H1 (cell line): ENCODE measurements around the gene BRME1. TPM values are rescaled to one million over a fixed set of nuclear protein-coding genes. Genes with fewer than 3 reads are reported as not detected.
A peak's percentile ranks its signal among the peaks of the same experiment; 100 is the strongest.

ENCODE experiments used
- CTCF ChIA-PET: fragments of 300-600 bp; sonication (Branson Sonifier 250); formaldehyde crosslinking; loops from one replicate; lab custom pipeline; 2021; ENCODE audit not compliant: partially characterized antibody; lab: Charles Lee
- POLR2A ChIA-PET: fragments of 300-600 bp; sonication (Branson Sonifier 250); formaldehyde crosslinking; loops from one replicate; lab custom pipeline; 2021; ENCODE audit warnings: inconsistent platforms; ENCODE audit not compliant: partially characterized antibody; lab: Charles Lee
- DNase-seq, 2 experiments: peaks; one replicate each; pipeline versions ENCODE4 v3.0.0 to v3.0.0-alpha.2; 2010 to 2022; ENCODE audit warnings: low spot score in 2 of 2, low read depth in 1 of 2, mixed read lengths in 1 of 2
- FAIRE-seq: peaks from 2 replicates; lab custom pipeline; 2011; peaks lifted over from hg19 to GRCh38; lab: Jason Lieb, UNC
- H2AFZ ChIP-seq: 2 replicates; pipeline ENCODE4 v1.8.1; 2012; ENCODE audit warnings: low read length, inconsistent platforms
- H2AK5ac ChIP-seq: 2 replicates; pipeline ENCODE4 v1.6.1; 2013; ENCODE audit warnings: low read depth, low read length
- H2BK120ac ChIP-seq: replicated peaks from 2 replicates; pipeline ENCODE3; 2013; ENCODE audit warnings: low read depth, low read length, inconsistent platforms
- H2BK12ac ChIP-seq: 2 replicates; pipeline ENCODE4 v1.6.1; 2013; ENCODE audit warnings: low read depth, low read length
- H2BK15ac ChIP-seq: 2 replicates; pipeline ENCODE4 v1.6.1; 2013; ENCODE audit warnings: low read length
- H2BK20ac ChIP-seq: 2 replicates; pipeline ENCODE4 v1.6.1; 2013; ENCODE audit warnings: low read length
- H2BK5ac ChIP-seq: 2 replicates; pipeline ENCODE4 v1.6.1; 2013; ENCODE audit warnings: low read depth, low read length
- H3K14ac ChIP-seq: 2 replicates; pipeline ENCODE4 v1.6.1; 2013; ENCODE audit warnings: inconsistent platforms; ENCODE audit not compliant: insufficient read length
- H3K18ac ChIP-seq: 2 replicates; pipeline ENCODE4 v1.6.1; 2013; ENCODE audit warnings: low read length; ENCODE audit errors: extremely low read depth
- H3K23ac ChIP-seq: 2 replicates; pipeline ENCODE4 v1.6.1; 2013; ENCODE audit warnings: inconsistent platforms; ENCODE audit not compliant: insufficient read length
- H3K23me2 ChIP-seq: 2 replicates; pipeline ENCODE4 v1.6.1; 2013; ENCODE audit warnings: low read depth, low read length
- H3K27ac ChIP-seq: 2 replicates; pipeline ENCODE4 v1.6.1; 2011; ENCODE audit warnings: low read depth, low read length, inconsistent platforms
- H3K27me3 ChIP-seq, 4 experiments: replicated peaks in 1 of 4; 1 replicate in 1 of 4; 2 replicates in 3 of 4; pipeline versions ENCODE4 v1.6.1 to v1.8.1; 2011 to 2013; ENCODE audit warnings: low read length in 3 of 4, mild to moderate bottlenecking in 3 of 4, inconsistent platforms in 2 of 4, mixed read lengths in 2 of 4, moderate library complexity in 1 of 4; ENCODE audit not compliant: control insufficient read depth in 3 of 4, insufficient read depth in 3 of 4; ENCODE audit errors: extremely low read depth in 1 of 4
- H3K36me3 ChIP-seq, 4 experiments: 2 replicates each; pipeline versions ENCODE4 v1.6.1 to v1.8.1; 2011 to 2013; ENCODE audit warnings: mild to moderate bottlenecking in 4 of 4, low read length in 3 of 4, moderate library complexity in 2 of 4, control low read depth in 1 of 4, inconsistent platforms in 1 of 4; ENCODE audit not compliant: insufficient read depth in 4 of 4, control insufficient read depth in 2 of 4
- H3K4ac ChIP-seq: replicated peaks from 2 replicates; pipeline ENCODE3; 2013; ENCODE audit warnings: low read length, low read depth, mixed read lengths, inconsistent platforms; ENCODE audit not compliant: insufficient read length
- H3K4me1 ChIP-seq, 4 experiments: replicated peaks in 1 of 4; 1 replicate in 1 of 4; 2 replicates in 3 of 4; pipeline versions ENCODE4 v1.6.1 to v1.8.1; 2011 to 2013; ENCODE audit warnings: low read length in 3 of 4, inconsistent platforms in 2 of 4, mixed read lengths in 1 of 4; ENCODE audit not compliant: insufficient read depth in 4 of 4, control insufficient read depth in 3 of 4
- H3K4me2 ChIP-seq, 2 experiments: 2 replicates each; pipeline versions ENCODE4 v1.6.1 to v1.8.1; 2011 to 2013; ENCODE audit warnings: low read depth in 2 of 2, low read length in 2 of 2, control low read depth in 1 of 2, inconsistent platforms in 1 of 2, mild to moderate bottlenecking in 1 of 2; ENCODE audit not compliant: insufficient read depth in 1 of 2
- H3K4me3 ChIP-seq, 4 experiments: fragments of 200-600, 300-600 bp in 1 of 4; sonication (generic), shearing (Covaris generic), sonication (Bioruptor Twin) in 1 of 4; 2 replicates each; pipeline versions ENCODE4 v1.5.1 to v1.8.1; 2011 to 2016; ENCODE audit warnings: low read length in 4 of 4, low read depth in 3 of 4, control low read depth in 2 of 4, inconsistent platforms in 2 of 4, mild to moderate bottlenecking in 2 of 4, mixed read lengths in 1 of 4, moderate library complexity in 1 of 4; ENCODE audit not compliant: insufficient read depth in 2 of 4; ENCODE audit errors: extremely low read depth in 1 of 4
- H3K56ac ChIP-seq: replicated peaks from 2 replicates; pipeline ENCODE3; 2013; ENCODE audit warnings: low read depth, mild to moderate bottlenecking, mixed read lengths, low read length, inconsistent platforms; ENCODE audit not compliant: insufficient read length
- H3K79me1 ChIP-seq: 2 replicates; pipeline ENCODE4 v1.6.1; 2013; ENCODE audit warnings: low read depth, low read length, control low read depth
- H3K79me2 ChIP-seq, 2 experiments: 2 replicates each; pipeline versions ENCODE4 v1.6.1 to v1.8.1; 2012 to 2013; ENCODE audit warnings: low read length in 2 of 2, mild to moderate bottlenecking in 2 of 2, inconsistent platforms in 1 of 2; ENCODE audit not compliant: insufficient read depth in 2 of 2, control insufficient read depth in 1 of 2
- H3K9ac ChIP-seq, 4 experiments: replicated peaks in 1 of 4; 1 replicate in 1 of 4; 2 replicates in 3 of 4; pipeline versions ENCODE4 v1.6.1 to v1.8.1; 2011 to 2013; ENCODE audit warnings: low read depth in 3 of 4, low read length in 3 of 4, control low read depth in 2 of 4, mild to moderate bottlenecking in 2 of 4, moderate library complexity in 2 of 4, inconsistent platforms in 1 of 4; ENCODE audit errors: extremely low read depth in 1 of 4
- H3K9me3 ChIP-seq, 2 experiments: 2 replicates each; pipeline versions ENCODE4 v1.6.1 to v1.8.1; 2012 to 2013; ENCODE audit warnings: mild to moderate bottlenecking in 2 of 2, moderate library complexity in 2 of 2, control low read depth in 1 of 2, inconsistent platforms in 1 of 2, low read depth in 1 of 2, low read length in 1 of 2, mixed read lengths in 1 of 2; ENCODE audit not compliant: insufficient read depth in 2 of 2
- H4K20me1 ChIP-seq, 2 experiments: replicated peaks in 1 of 2; 2 replicates each; pipeline versions ENCODE3 to v1.8.1; 2011 to 2013; ENCODE audit warnings: inconsistent platforms in 2 of 2, low read length in 2 of 2, mild to moderate bottlenecking in 1 of 2; ENCODE audit not compliant: insufficient read depth in 2 of 2, control insufficient read depth in 1 of 2
- H4K5ac ChIP-seq: 2 replicates; pipeline ENCODE4 v1.6.1; 2013; ENCODE audit warnings: low read length, low read depth, mixed read lengths, inconsistent platforms; ENCODE audit not compliant: insufficient read length
- H4K8ac ChIP-seq: 2 replicates; pipeline ENCODE4 v1.8.0; 2013; ENCODE audit warnings: mild to moderate bottlenecking, moderate library complexity, low read length, inconsistent platforms; ENCODE audit not compliant: insufficient read depth; ENCODE audit errors: extremely low read depth
- H4K91ac ChIP-seq: replicated peaks from 2 replicates; pipeline ENCODE3; 2013; ENCODE audit warnings: low read length, mixed read lengths, inconsistent platforms; ENCODE audit not compliant: insufficient read length
- ASH2L ChIP-seq: fragments of 200-600, 300-600 bp; sonication (generic); IDR thresholded peaks from one replicate; pipeline ENCODE4 v1.7.1; 2017; ENCODE audit warnings: low read length
- CHD2 ChIP-seq: IDR thresholded peaks from 2 replicates; pipeline ENCODE4 v1.6.1; 2012; ENCODE audit warnings: low read length, improper control_type of control experiment
- JUND ChIP-seq: IDR thresholded peaks from 2 replicates; pipeline ENCODE4 v1.6.1; 2011; ENCODE audit warnings: mild to moderate bottlenecking, improper control_type of control experiment, low read length
- KDM4A ChIP-seq: IDR thresholded peaks from one replicate; pipeline ENCODE4 v1.7.1; 2012; ENCODE audit warnings: low read depth, mild to moderate bottlenecking, moderate library complexity, low read length, inconsistent platforms; ENCODE audit not compliant: severe bottlenecking
- POLR2A ChIP-seq, 2 experiments: IDR thresholded peaks; 1 replicate in 1 of 2; 2 replicates in 1 of 2; pipeline ENCODE4 v1.6.1; 2011; ENCODE audit warnings: low read depth in 2 of 2, low read length in 2 of 2, mild to moderate bottlenecking in 2 of 2; ENCODE audit errors: control extremely low read depth in 1 of 2
- POLR2AphosphoS5 ChIP-seq: IDR thresholded peaks from 2 replicates; pipeline ENCODE4 v1.6.1; 2011; ENCODE audit warnings: low read depth, low read length
- RFX5 ChIP-seq: IDR thresholded peaks from 2 replicates; pipeline ENCODE4 v1.6.1; 2011; ENCODE audit warnings: low read depth, low read length, improper control_type of control experiment, borderline replicate concordance
- SIN3A ChIP-seq, 2 experiments: IDR thresholded peaks in 1 of 2; conservative IDR thresholded peaks in 1 of 2; 2 replicates each; pipeline ENCODE4 v1.6.1; 2011 to 2012; ENCODE audit warnings: low read length in 2 of 2, improper control_type of control experiment in 1 of 2, low read depth in 1 of 2, mild to moderate bottlenecking in 1 of 2
- SIX5 ChIP-seq: IDR thresholded peaks from 2 replicates; pipeline ENCODE4 v1.6.1; 2011; ENCODE audit warnings: mild to moderate bottlenecking, low read depth, low read length
- TAF1 ChIP-seq: IDR thresholded peaks from 2 replicates; pipeline ENCODE4 v1.6.1; 2011; ENCODE audit warnings: mild to moderate bottlenecking, low read depth, low read length
- TCF12 ChIP-seq: IDR thresholded peaks from 2 replicates; pipeline ENCODE4 v1.6.1; 2011; ENCODE audit warnings: low read depth, mild to moderate bottlenecking, low read length
- WGBS, 2 experiments: shearing (Covaris generic) in 1 of 2; methylation state at CpG; one replicate each; pipeline versions ENCODE4 v1.1.6 to v1.1.7; 2013 to 2015; ENCODE audit warnings: low lambda C conversion rate in 2 of 2, mixed read lengths in 2 of 2, inconsistent platforms in 1 of 2, low coverage in 1 of 2, missing lambda C conversion rate in 1 of 2; ENCODE audit not compliant: insufficient replicate concordance in 2 of 2, insufficient coverage in 1 of 2, insufficient read length in 1 of 2; ENCODE audit errors: extremely low coverage in 1 of 2, missing lambda C conversion rate in 1 of 2; 5-methylcytosine and 5-hydroxymethylcytosine counted together
- polyA plus RNA-seq, 7 experiments: library from polyadenylated mRNA; depleted of rRNA in 3 of 7; stranded (reverse) in 5 of 7; unstranded in 2 of 7; fragments of >200 nt in 5 of 7; fragments of 200-250 nt in 2 of 7; gene quantifications; 1 replicate in 5 of 7; 2 replicates in 1 of 7; 4 replicates in 1 of 7; pipeline versions ENCODE4 v1.2.1 to v1.2.3, GENCODE V29; 2011 to 2013; ENCODE audit warnings: missing spikeins in 2 of 7, mixed read lengths in 2 of 7
- total RNA-seq: library from RNA; stranded (reverse); fragmentation: NEBNext Ultra II Directional; extraction: Animal tissue kit (Norgen Biotek cat#: 25700); gene quantifications from 2 replicates; pipeline ENCODE4 v1.2.1, GENCODE V29; 2021

Gene BRME1
- total and polyA plus RNA-seq, 2 of the 8 experiments (the other 6 are each of a cell fraction or from before 2014, with no cell fraction given) = 4.6 to 4.7 TPM

- H3K27ac ChIP-seq = peak overlapping the region; percentile 53
- H3K18ac ChIP-seq = peak overlapping the region; percentile 95
- TF ChIP-seq CHD2 (no peak), SIX5 (no peak), TAF1 (0 out of 2 replicates have a peak, but pooled peaks have one; percentile 36), SIN3A (conservative IDR thresholded peaks at IDR 0.05 in 1 of 2, IDR thresholded peaks at IDR 0.05 in 1 of 2; ENCODE audit: low read depth in 1 of 2, low read length in 2 of 2) (no peak; a peak in 1 of 4 replicates), TCF12 (no peak), KDM4A (peak; percentile 10), RFX5 (no peak), ASH2L (no peak), POLR2A (IDR thresholded peaks at IDR 0.05; ENCODE audit: control extremely low read depth in 1 of 2, low read depth in 2 of 2, low read length in 2 of 2) (peak in 1 of 2 experiments; percentile 61; a peak in 2 of 3 replicates), JUND (no peak), POLR2AphosphoS5 (peak; percentile 54; the same call in 1 of the 2 replicates)
These were observed 47.1 kb upstream of the BRME1 start for GRCh38 chr19:13952931-13953531.

More at GRCh38 chr19:13952931-13953531, 47.1 kb upstream of the BRME1 start:
- Histone ChIP-seq H3K79me2 (peaks cover 0 to 19% of the 10 kb centered on the region in 2 experiments; a peak in 3 of 4 replicates), H3K4ac (peak overlapping the region; percentile 57), H4K20me1 (peaks cover 0 to 13% of the 10 kb centered on the region in 2 experiments), H2BK5ac (peak overlapping the region; percentile 83), H3K4me3 (peak overlapping the region; percentile 82 to 100 (median 91)), H2BK12ac (peak overlapping the region; percentile 43; the same call in 1 of the 2 replicates), H3K9ac (peak overlapping the region in 3 of 4 experiments; percentile 59 to 67 (median 60); a peak in 5 of 7 replicates), H3K9me3 (no peaks in the 10 kb centered on the region), H4K8ac (peak overlapping the region; percentile 54; the same call in 1 of the 2 replicates), H2BK120ac (no peak overlapping the region), H3K56ac (no peak overlapping the region), H2AK5ac (peak overlapping the region; percentile 25), H3K4me2 (peak overlapping the region; percentile 61 to 68), H2AFZ (no peak overlapping the region), H3K4me1 (peaks cover 0 to 7% (median 3%) of the 10 kb centered on the region in 4 experiments; a peak in 6 of 7 replicates), H3K36me3 (peaks cover 18 to 29% (median 24%) of the 10 kb centered on the region in 4 experiments), H2BK15ac (0 out of 2 replicates have a peak overlapping the region, but pooled peaks have one; percentile 72), H2BK20ac (no peak overlapping the region), H3K14ac (no peak overlapping the region), H3K23me2 (peaks cover 9% of the 10 kb centered on the region), H3K23ac (no peak overlapping the region), H3K27me3 (no peaks in the 10 kb centered on the region), H3K79me1 (peaks cover 13% of the 10 kb centered on the region), H4K5ac (peak overlapping the region; percentile 68), H4K91ac (peak overlapping the region; percentile 52)
- DNase-seq (no peak), FAIRE-seq (no peak)
- 26% methylated on average over 11 of the region's 13 CpGs; no CpG with 5 or more reads in 1 of the 2 experiments for WGBS, 2 experiments
- CTCF ChIA-PET = interaction anchor here (0.7 to 2.7 kb wide), 24 partner anchors 9 to 132 kb away, joined by 3 to 12 read pairs (median 4); partner anchors contain the start of genes C19orf67, IL27RA, PODNL1 and RFX1
- POLR2A ChIA-PET = interaction anchor here (0.6 to 4.3 kb wide), 25 partner anchors 8 to 106 kb away, joined by 3 to 48 read pairs (median 5); partner anchors contain the start of genes IL27RA, PODNL1 and RFX1
